ENCODE results near the gene NDUFS8.

Gene NDUFS8

GRCh38 chr11:68014947-68015447 lies 15.5 kb upstream of the NDUFS8 start:
- no peak for DNase-seq (ENCODE audit: low read depth in 2 of 2, low spot score in 1 of 2)

GRCh38 chr11:68015467-68015866 lies 15.0 kb upstream of the NDUFS8 start:
- no peak for DNase-seq (ENCODE audit: low read depth in 2 of 2, low spot score in 1 of 2)

GRCh38 chr11:68016161-68016903 lies 14.1 kb upstream of the NDUFS8 start:
- no peak for DNase-seq (ENCODE audit: low read depth in 2 of 2, low spot score in 1 of 2)

GRCh38 chr11:68016904-68017817 lies 13.3 kb upstream of the NDUFS8 start:
- no peak for DNase-seq (ENCODE audit: low read depth in 2 of 2, low spot score in 1 of 2)

- DNase-seq (ENCODE audit: low read depth in 2 of 2, low spot score in 1 of 2) = no peak
Measured at GRCh38 chr11:68017980-68018729, 12.3 kb upstream of the NDUFS8 start.

GRCh38 chr11:68018730-68019190 lies 11.7 kb upstream of the NDUFS8 start:
- no peak for DNase-seq (ENCODE audit: low read depth in 2 of 2, low spot score in 1 of 2)

- no peak for DNase-seq (ENCODE audit: low read depth in 2 of 2, low spot score in 1 of 2)
Measured at GRCh38 chr11:68019486-68019885, 11.0 kb upstream of the NDUFS8 start.

- DNase-seq (ENCODE audit: low read depth in 2 of 2, low spot score in 1 of 2) = no peak
Measured at GRCh38 chr11:68020575-68020974, 9.9 kb upstream of the NDUFS8 start.

- no peak for DNase-seq (ENCODE audit: low read depth in 2 of 2, low spot score in 1 of 2)
Measured at GRCh38 chr11:68021167-68021787, 9.2 kb upstream of the NDUFS8 start.

GRCh38 chr11:68022531-68022930 lies 8.0 kb upstream of the NDUFS8 start:
- no peak for DNase-seq (ENCODE audit: low read depth in 2 of 2, low spot score in 1 of 2)

GRCh38 chr11:68024508-68024907 lies 6.0 kb upstream of the NDUFS8 start:
- no peak for DNase-seq (ENCODE audit: low read depth in 2 of 2, low spot score in 1 of 2)

GRCh38 chr11:68025047-68025446 lies 5.4 kb upstream of the NDUFS8 start:
- DNase-seq (ENCODE audit: low read depth in 2 of 2, low spot score in 1 of 2) = no peak

GRCh38 chr11:68026391-68027105 lies 3.9 kb upstream of the NDUFS8 start:
- no peak for DNase-seq (ENCODE audit: low read depth in 2 of 2, low spot score in 1 of 2)

- DNase-seq (ENCODE audit: low read depth in 2 of 2, low spot score in 1 of 2) = no peak
Measured at GRCh38 chr11:68027667-68028066, 2.8 kb upstream of the NDUFS8 start.

GRCh38 chr11:68028802-68029545 lies 1.5 kb upstream of the NDUFS8 start:
- no peak for DNase-seq (ENCODE audit: low read depth in 2 of 2, low spot score in 1 of 2)

GRCh38 chr11:68031144-68031464 lies 623 bp downstream of the NDUFS8 start:
- no peak for DNase-seq (ENCODE audit: low read depth in 2 of 2, low spot score in 1 of 2)

- DNase-seq (ENCODE audit: low read depth in 2 of 2, low spot score in 1 of 2) = no peak
Measured at GRCh38 chr11:68032003-68032402, 1.5 kb downstream of the NDUFS8 start.

- DNase-seq (ENCODE audit: low read depth in 2 of 2, low spot score in 1 of 2) = no peak
Measured at GRCh38 chr11:68032997-68033707, 2.7 kb downstream of the NDUFS8 start.

GRCh38 chr11:68033708-68034045 lies 3.2 kb downstream of the NDUFS8 start:
- DNase-seq (ENCODE audit: low read depth in 2 of 2, low spot score in 1 of 2) = no peak
